Gastrocnemius medialis (tissue), 4 donors: Measurements from ENCODE around the gene PLEKHH2. TPM values are rescaled to one million over a fixed set of nuclear protein-coding genes. Genes with fewer than 3 reads are reported as not detected.
A peak's percentile ranks its signal among the peaks of the same experiment; 100 is the strongest.

Experiments
- ATAC-seq, 2 donors: fragments of 150-250 bp; one replicate each; pipeline ENCODE4 v1.9.1; 2016
- DNase-seq, 2 donors: peaks; one replicate each; pipeline ENCODE4 v3.0.0-alpha.2; 2019
- H3K27ac ChIP-seq, 4 donors: fragments of 200-600 bp; sonication (generic); 1 replicate in 1 of 4; 2 replicates in 3 of 4; pipeline ENCODE4 v1.5.1; 2016 to 2018; ENCODE audit warnings: mild to moderate bottlenecking in 2 of 4, moderate library complexity in 1 of 4
- H3K27me3 ChIP-seq, 3 donors: fragments of 200-600 bp; sonication (generic) in 2 of 3; 1 replicate in 1 of 3; 2 replicates in 2 of 3; pipeline versions ENCODE4 v1.5.1 to v1.6.0; 2016 to 2019; ENCODE audit warnings: mild to moderate bottlenecking in 1 of 3, moderate library complexity in 1 of 3
- H3K36me3 ChIP-seq, 2 donors: fragments of 200-600 bp; sonication (generic) in 1 of 2; one replicate each; pipeline ENCODE4 v1.5.1; 2017 to 2018
- H3K4me1 ChIP-seq, 2 donors: fragments of 200-600 bp; sonication (generic) in 1 of 2; one replicate each; pipeline ENCODE4 v1.5.1; 2016 to 2017; ENCODE audit warnings: mild to moderate bottlenecking in 2 of 2
- H3K4me3 ChIP-seq, 4 donors: fragments of 200-600 bp; sonication (generic) in 3 of 4; 1 replicate in 1 of 4; 2 replicates in 3 of 4; pipeline ENCODE4 v1.5.1; 2016 to 2019; ENCODE audit warnings: mild to moderate bottlenecking in 2 of 4
- H3K9me3 ChIP-seq, 3 donors: fragments of 200-600 bp; sonication (generic) in 2 of 3; 1 replicate in 1 of 3; 2 replicates in 2 of 3; pipeline ENCODE4 v1.5.1; 2016 to 2019
- CTCF ChIP-seq, 5 experiments: fragments of 450-650 bp in 3 of 5; fragments of 200-600 bp in 2 of 5; sonication (generic) in 2 of 5; IDR thresholded peaks in 4 of 5; conservative IDR thresholded peaks in 1 of 5; 1 replicate in 4 of 5; 2 replicates in 1 of 5; pipeline ENCODE4 v1.5.1; 2016 to 2019; ENCODE audit warnings: antibody characterized with exemption in 5 of 5, mild to moderate bottlenecking in 3 of 5, moderate library complexity in 3 of 5
- POLR2A ChIP-seq, 2 donors: fragments of 450-650 bp; IDR thresholded peaks; one replicate each; pipeline ENCODE4 v1.6.1; 2017; ENCODE audit warnings: antibody characterized with exemption in 2 of 2, mild to moderate bottlenecking in 2 of 2, moderate library complexity in 2 of 2
- in situ Hi-C, 4 donors: fragments of 200-750 bp; cut with MboI; loops; one replicate each; pipeline versions ENCODE4 v1.15.0 to v1.8.0; 2017; ENCODE audit warnings: low sequenced_read_pairs in 4 of 4
- intact Hi-C: fragments of 100-400 bp; cut with DNase I; formaldehyde crosslinking; loops from one replicate; pipeline ENCODE4 v1.15.1; 2023; ENCODE audit warnings: low total_unique reads
- total RNA-seq, 4 donors: library from RNA; depleted of rRNA; stranded (reverse); fragments of >200 nt; gene quantifications; one replicate each; pipeline versions ENCODE4 v1.1.0 to v1.2.3, GENCODE V29; 2016

Gene PLEKHH2
- total RNA-seq, 4 donors from 2014 or later, result 1.4 to 4.9 (median 3.4) TPM

GRCh38 chr2:43701111-43701510, 64.1 kb downstream of the PLEKHH2 start:
- Histone ChIP-seq H3K9me3 (no peaks in the 10 kb centered on the region), H3K36me3 (no peaks in the 10 kb centered on the region), H3K27ac (no peak overlapping the region), H3K4me3 (no peak overlapping the region), H3K27me3 (no peaks in the 10 kb centered on the region), H3K4me1 (no peaks in the 10 kb centered on the region)
- TF ChIP-seq CTCF (IDR thresholded peaks at IDR 0.05 in 4 of 5, conservative IDR thresholded peaks at IDR 0.05 in 1 of 5) (no peak), POLR2A (IDR thresholded peaks at IDR 0.05) (no peak)
- intact Hi-C loops, result no loop called here
- DNase-seq (no peak), ATAC-seq (no peak)
- in situ Hi-C loops, result no loop called here

GRCh38 chr2:43707255-43708015, 70.4 kb downstream of the PLEKHH2 start:
- Histone ChIP-seq H3K27ac (no peak overlapping the region), H3K4me3 (no peak overlapping the region), H3K27me3 (no peaks in the 10 kb centered on the region), H3K9me3 (no peaks in the 10 kb centered on the region), H3K4me1 (no peaks in the 10 kb centered on the region), H3K36me3 (no peaks in the 10 kb centered on the region)
- ATAC-seq, result peak; percentile 39 to 62
- intact Hi-C loops (no loop called here), in situ Hi-C loops (no loop called here)
- peak; percentile 13 to 46 for DNase-seq
- no peak for TF ChIP-seq CTCF (IDR thresholded peaks at IDR 0.05 in 4 of 5, conservative IDR thresholded peaks at IDR 0.05 in 1 of 5)

GRCh38 chr2:43708178-43708577, 71.1 kb downstream of the PLEKHH2 start:
- no peak overlapping the region for H3K4me3 ChIP-seq
- H3K4me1 ChIP-seq, result no peaks in the 10 kb centered on the region
- no peaks in the 10 kb centered on the region for H3K9me3 ChIP-seq
- no peaks in the 10 kb centered on the region for H3K27me3 ChIP-seq
- no peak for TF ChIP-seq POLR2A (IDR thresholded peaks at IDR 0.05)
- no peak for TF ChIP-seq CTCF (IDR thresholded peaks at IDR 0.05 in 4 of 5, conservative IDR thresholded peaks at IDR 0.05 in 1 of 5)
- intact Hi-C loops, result no loop called here
- no peak overlapping the region for H3K27ac ChIP-seq
- no peak for ATAC-seq
- no peaks in the 10 kb centered on the region for H3K36me3 ChIP-seq
- DNase-seq, result no peak
- in situ Hi-C loops, result no loop called here

- no peaks in the 10 kb centered on the region for H3K4me1 ChIP-seq
- in situ Hi-C loops, result no loop called here
- intact Hi-C loops, result no loop called here
- TF ChIP-seq POLR2A (IDR thresholded peaks at IDR 0.05) (no peak), CTCF (IDR thresholded peaks at IDR 0.05 in 4 of 5, conservative IDR thresholded peaks at IDR 0.05 in 1 of 5) (no peak)
- H3K9me3 ChIP-seq, result no peaks in the 10 kb centered on the region
- DNase-seq (no peak), ATAC-seq (no peak)
- no peaks in the 10 kb centered on the region for H3K27me3 ChIP-seq
- no peaks in the 10 kb centered on the region for H3K36me3 ChIP-seq
- H3K4me3 ChIP-seq, result no peak overlapping the region
- no peak overlapping the region for H3K27ac ChIP-seq
Measured at GRCh38 chr2:43708891-43709290, 71.8 kb downstream of the PLEKHH2 start.

- ATAC-seq (no peak), DNase-seq (no peak)
- H3K36me3 ChIP-seq, result no peaks in the 10 kb centered on the region
- in situ Hi-C loops (no loop called here), intact Hi-C loops (no loop called here)
- TF ChIP-seq CTCF (IDR thresholded peaks at IDR 0.05 in 4 of 5, conservative IDR thresholded peaks at IDR 0.05 in 1 of 5) (no peak), POLR2A (IDR thresholded peaks at IDR 0.05) (no peak)
- no peaks in the 10 kb centered on the region for H3K27me3 ChIP-seq
- no peak overlapping the region for H3K4me3 ChIP-seq
- H3K27ac ChIP-seq, result no peak overlapping the region
- H3K4me1 ChIP-seq, result no peaks in the 10 kb centered on the region
- no peaks in the 10 kb centered on the region for H3K9me3 ChIP-seq
Measured at GRCh38 chr2:43710866-43711265, 73.8 kb downstream of the PLEKHH2 start.
